ENCODE results near the gene C20orf96.

C20orf96 gene

GRCh38 chr20:273884-274283 lies 16.7 kb downstream of the C20orf96 start:
- Histone ChIP-seq H3K4me2 (ENCODE audit: low read depth, low read length, poor library complexity, severe bottlenecking) (no peak overlapping the region), H3K27me3 (ENCODE audit: insufficient read depth, low read length, poor library complexity, severe bottlenecking) (no peaks in the 10 kb centered on the region), H3K4me3 (ENCODE audit: low read length, poor library complexity, severe bottlenecking) (no peak overlapping the region), H3K9me3 (ENCODE audit: insufficient read depth, low read depth, low read length) (no peaks in the 10 kb centered on the region), H3K4me1 (ENCODE audit: insufficient read depth, low read length, poor library complexity, severe bottlenecking) (no peaks in the 10 kb centered on the region), H3K36me3 (ENCODE audit: insufficient read depth, low read length) (peaks cover 21% of the 10 kb centered on the region; the same call in 1 of the 2 replicates), H2AFZ (ENCODE audit: low read length) (no peak overlapping the region), H3K9me2 (replicated peaks; ENCODE audit: low read depth, low read length) (no peaks in the 10 kb centered on the region), H4K20me1 (ENCODE audit: insufficient read depth, low read length, poor library complexity, severe bottlenecking) (no peaks in the 10 kb centered on the region), H3F3A (ENCODE audit: low read depth) (no peaks in the 10 kb centered on the region), H3K79me2 (ENCODE audit: insufficient read depth, low read length) (no peaks in the 10 kb centered on the region), H3K9ac (ENCODE audit: low read depth, low read length, poor library complexity, severe bottlenecking) (no peak overlapping the region)
- no peak for TF ChIP-seq CTCF (conservative IDR thresholded peaks at IDR 0.05; ENCODE audit: low read length)
- TF ChIP-seq EZH2phosphoT487 (IDR thresholded peaks at IDR 0.05; ENCODE audit: borderline replicate concordance): no peak

- Histone ChIP-seq H3K36me3 (ENCODE audit: insufficient read depth, low read length) (peaks cover 14% of the 10 kb centered on the region; the same call in 1 of the 2 replicates), H4K20me1 (ENCODE audit: insufficient read depth, low read length, poor library complexity, severe bottlenecking) (no peaks in the 10 kb centered on the region), H3K4me1 (ENCODE audit: insufficient read depth, low read length, poor library complexity, severe bottlenecking) (no peaks in the 10 kb centered on the region), H3K27me3 (ENCODE audit: insufficient read depth, low read length, poor library complexity, severe bottlenecking) (no peaks in the 10 kb centered on the region), H3K9ac (ENCODE audit: low read depth, low read length, poor library complexity, severe bottlenecking) (no peak overlapping the region), H3K4me2 (ENCODE audit: low read depth, low read length, poor library complexity, severe bottlenecking) (no peak overlapping the region), H3K9me3 (ENCODE audit: insufficient read depth, low read depth, low read length) (no peaks in the 10 kb centered on the region), H3K79me2 (ENCODE audit: insufficient read depth, low read length) (no peaks in the 10 kb centered on the region), H2AFZ (ENCODE audit: low read length) (no peak overlapping the region), H3F3A (ENCODE audit: low read depth) (no peaks in the 10 kb centered on the region), H3K4me3 (ENCODE audit: low read length, poor library complexity, severe bottlenecking) (no peak overlapping the region), H3K9me2 (replicated peaks; ENCODE audit: low read depth, low read length) (no peaks in the 10 kb centered on the region)
- TF ChIP-seq EZH2phosphoT487 (IDR thresholded peaks at IDR 0.05; ENCODE audit: borderline replicate concordance) (no peak), CTCF (conservative IDR thresholded peaks at IDR 0.05; ENCODE audit: low read length) (no peak)
Observed at GRCh38 chr20:272718-273117, 17.8 kb downstream of the C20orf96 start.

GRCh38 chr20:271528-271927 lies 19.0 kb downstream of the C20orf96 start:
- Histone ChIP-seq H3K9me3 (ENCODE audit: insufficient read depth, low read depth, low read length) (no peaks in the 10 kb centered on the region), H3K4me2 (ENCODE audit: low read depth, low read length, poor library complexity, severe bottlenecking) (no peak overlapping the region), H3K9ac (ENCODE audit: low read depth, low read length, poor library complexity, severe bottlenecking) (no peak overlapping the region), H3F3A (ENCODE audit: low read depth) (no peaks in the 10 kb centered on the region), H4K20me1 (ENCODE audit: insufficient read depth, low read length, poor library complexity, severe bottlenecking) (no peaks in the 10 kb centered on the region), H3K79me2 (ENCODE audit: insufficient read depth, low read length) (no peaks in the 10 kb centered on the region), H3K36me3 (ENCODE audit: insufficient read depth, low read length) (peaks cover 3% of the 10 kb centered on the region; the same call in 1 of the 2 replicates), H2AFZ (ENCODE audit: low read length) (no peak overlapping the region), H3K9me2 (replicated peaks; ENCODE audit: low read depth, low read length) (no peaks in the 10 kb centered on the region), H3K27me3 (ENCODE audit: insufficient read depth, low read length, poor library complexity, severe bottlenecking) (no peaks in the 10 kb centered on the region), H3K4me3 (ENCODE audit: low read length, poor library complexity, severe bottlenecking) (no peak overlapping the region), H3K4me1 (ENCODE audit: insufficient read depth, low read length, poor library complexity, severe bottlenecking) (peaks cover 6% of the 10 kb centered on the region)
- TF ChIP-seq EZH2phosphoT487 (IDR thresholded peaks at IDR 0.05; ENCODE audit: borderline replicate concordance) (no peak), CTCF (conservative IDR thresholded peaks at IDR 0.05; ENCODE audit: low read length) (no peak)
